Right lobe of liver (tissue), 6 donors: ENCODE data around the gene C2orf66. TPM values are rescaled to one million over a fixed set of nuclear protein-coding genes. Genes with fewer than 3 reads are reported as not detected.

Source experiments
- ATAC-seq, 4 donors: fragments of 200-7000 bp; cut with Tn5 transposase; one replicate each; pipeline ENCODE4 v1.9.1; 2020; ENCODE audit warnings: mild to moderate bottlenecking in 4 of 4, moderate library complexity in 4 of 4
- DNase-seq, 3 donors: peaks; one replicate each; pipeline ENCODE4 v3.0.0-alpha.2; 2020
- H3K27ac ChIP-seq, 3 donors: fragments of 200-600 bp; one replicate each; pipeline ENCODE4 v1.8.0; 2022
- H3K27me3 ChIP-seq, 2 donors: fragments of 200-600 bp; one replicate each; pipeline ENCODE4 v1.8.0; 2022
- H3K36me3 ChIP-seq, 4 donors: fragments of 200-600 bp; sonication (generic) in 1 of 4; one replicate each; pipeline versions ENCODE4 v1.5.1 to v1.8.0; 2017 to 2022; ENCODE audit warnings: control low read depth in 1 of 4
- H3K4me1 ChIP-seq, 4 donors: fragments of 200-600 bp; sonication (generic) in 1 of 4; one replicate each; pipeline versions ENCODE4 v1.5.1 to v1.8.0; 2017 to 2022; ENCODE audit warnings: control low read depth in 1 of 4
- H3K4me3 ChIP-seq, 3 donors: fragments of 200-600 bp; one replicate each; pipeline ENCODE4 v1.8.0; 2022
- H3K9me3 ChIP-seq, 4 donors: fragments of 200-600 bp; sonication (generic) in 1 of 4; one replicate each; pipeline versions ENCODE4 v1.5.1 to v1.8.0; 2017 to 2022; ENCODE audit warnings: control low read depth in 1 of 4
- CTCF ChIP-seq, 4 donors: fragments of 200-600 bp in 3 of 4; fragments of 450-650 bp in 1 of 4; IDR thresholded peaks; one replicate each; pipeline versions ENCODE4 v1.5.1 to v1.8.0; 2016 to 2022; ENCODE audit warnings: antibody characterized with exemption in 4 of 4, mild to moderate bottlenecking in 2 of 4
- POLR2A ChIP-seq: fragments of 450-650 bp; IDR thresholded peaks from one replicate; pipeline ENCODE4 v1.6.1; 2017; ENCODE audit warnings: antibody characterized with exemption, mild to moderate bottlenecking
- WGBS: methylation state at CpG from one replicate; pipeline ENCODE4 v1.1.6; 2018; ENCODE audit warnings: low coverage, low lambda C conversion rate; ENCODE audit not compliant: insufficient coverage; ENCODE audit errors: missing lambda C conversion rate; 5-methylcytosine and 5-hydroxymethylcytosine counted together
- intact Hi-C, 2 donors: fragments of 100-400 bp; cut with DNase I; formaldehyde crosslinking; loops; one replicate each; pipeline versions ENCODE4 v1.11.2 to v1.14.1; 2022
- total RNA-seq, 6 experiments: library from RNA; depleted of rRNA in 2 of 6; stranded (reverse); fragments of >200 nt in 2 of 6; fragmentation: NEBNext Ultra II Directional in 3 of 6; extraction: Animal tissue kit (Norgen Biotek cat#: 25700) in 3 of 6; gene quantifications; one replicate each; pipeline versions ENCODE4 v1.1.0 to v1.2.4, GENCODE V29; 2016 to 2023
- donor health status: DM: no; HTN: yes; CAD: no.
- donor health status: DM: no; HTN: no; CAD: no.
- donor health status: DM: no; HTN: no; CAD: no.
- donor health status: DM: no; HTN: yes; CAD: no.
- donor health status: DM: no; HTN: yes; CAD: no.

C2orf66 gene
- total RNA-seq, 6 experiments from 2014 or later = 1.1 TPM; not detected in 5

- no peaks in the 10 kb centered on the region for H3K4me1 ChIP-seq
- no peak for ATAC-seq
- no peak overlapping the region for H3K4me3 ChIP-seq
- no peaks in the 10 kb centered on the region for H3K36me3 ChIP-seq
- no peak for TF ChIP-seq POLR2A
- TF ChIP-seq CTCF (IDR thresholded peaks at IDR 0.05) = no peak
- H3K9me3 ChIP-seq = no peaks in the 10 kb centered on the region
- H3K27ac ChIP-seq = no peak overlapping the region
- intact Hi-C loops = no loop called here
- no peaks in the 10 kb centered on the region for H3K27me3 ChIP-seq
- no peak for DNase-seq
- WGBS = 56% methylated on average over 2 of the region's 2 CpGs
Observed at GRCh38 chr2:196808083-196808665, 981 bp downstream of the C2orf66 start.

GRCh38 chr2:196804381-196804780 is 4.8 kb downstream of the C2orf66 start:
- WGBS = 40% methylated on average over 1 of the region's 1 CpG
- Histone ChIP-seq H3K4me3 (no peak overlapping the region), H3K4me1 (no peaks in the 10 kb centered on the region), H3K9me3 (no peaks in the 10 kb centered on the region), H3K36me3 (no peaks in the 10 kb centered on the region), H3K27ac (no peak overlapping the region), H3K27me3 (no peaks in the 10 kb centered on the region)
- ATAC-seq (no peak), DNase-seq (no peak)
- no peak for TF ChIP-seq CTCF (IDR thresholded peaks at IDR 0.05)
- TF ChIP-seq POLR2A = no peak
- intact Hi-C loops = no loop called here

- DNase-seq = no peak
- Histone ChIP-seq H3K27ac (no peak overlapping the region), H3K4me1 (peaks cover 0 to 11% (median 2%) of the 10 kb centered on the region in 4 donors), H3K36me3 (peaks cover 0 to 3% (median 0%) of the 10 kb centered on the region in 4 donors), H3K27me3 (no peaks in the 10 kb centered on the region), H3K4me3 (no peak overlapping the region), H3K9me3 (no peaks in the 10 kb centered on the region)
- ATAC-seq = no peak
- intact Hi-C loops = no loop called here
- TF ChIP-seq CTCF (IDR thresholded peaks at IDR 0.05) (no peak), POLR2A (no peak)
- WGBS = 82% methylated on average over 2 of the region's 2 CpGs
Observed at GRCh38 chr2:196802401-196802800, 6.8 kb downstream of the C2orf66 start.

GRCh38 chr2:196801674-196802261 is 7.4 kb downstream of the C2orf66 start:
- intact Hi-C loops = no loop called here
- Histone ChIP-seq H3K36me3 (peaks cover 0 to 9% (median 0%) of the 10 kb centered on the region in 4 donors), H3K27me3 (no peaks in the 10 kb centered on the region), H3K9me3 (no peaks in the 10 kb centered on the region), H3K4me3 (no peak overlapping the region), H3K4me1 (peaks cover 0 to 11% (median 2%) of the 10 kb centered on the region in 4 donors), H3K27ac (no peak overlapping the region)
- DNase-seq (no peak), ATAC-seq (no peak)
- WGBS = 43% methylated on average over 2 of the region's 2 CpGs
- TF ChIP-seq POLR2A (no peak), CTCF (IDR thresholded peaks at IDR 0.05) (no peak)
